A549 treated with AZD9567 at 1 μM for 4 hours (cell line): ENCODE data around the gene WDR74. TPM values are rescaled to one million over a fixed set of nuclear protein-coding genes. Genes with fewer than 3 reads are reported as not detected.

Source experiments
- total RNA-seq: library from RNA; stranded (reverse); fragments of 200-300 nt; extraction: Qiagen RNA extraction; gene quantifications from 5 replicates; pipeline ENCODE4 v1.2.3, GENCODE V29; 2022; ENCODE audit not compliant: insufficient read depth

The WDR74 gene
- total RNA-seq: 56.0 to 86.0 TPM (median 83.4 TPM) in 5 replicates

DNA sequence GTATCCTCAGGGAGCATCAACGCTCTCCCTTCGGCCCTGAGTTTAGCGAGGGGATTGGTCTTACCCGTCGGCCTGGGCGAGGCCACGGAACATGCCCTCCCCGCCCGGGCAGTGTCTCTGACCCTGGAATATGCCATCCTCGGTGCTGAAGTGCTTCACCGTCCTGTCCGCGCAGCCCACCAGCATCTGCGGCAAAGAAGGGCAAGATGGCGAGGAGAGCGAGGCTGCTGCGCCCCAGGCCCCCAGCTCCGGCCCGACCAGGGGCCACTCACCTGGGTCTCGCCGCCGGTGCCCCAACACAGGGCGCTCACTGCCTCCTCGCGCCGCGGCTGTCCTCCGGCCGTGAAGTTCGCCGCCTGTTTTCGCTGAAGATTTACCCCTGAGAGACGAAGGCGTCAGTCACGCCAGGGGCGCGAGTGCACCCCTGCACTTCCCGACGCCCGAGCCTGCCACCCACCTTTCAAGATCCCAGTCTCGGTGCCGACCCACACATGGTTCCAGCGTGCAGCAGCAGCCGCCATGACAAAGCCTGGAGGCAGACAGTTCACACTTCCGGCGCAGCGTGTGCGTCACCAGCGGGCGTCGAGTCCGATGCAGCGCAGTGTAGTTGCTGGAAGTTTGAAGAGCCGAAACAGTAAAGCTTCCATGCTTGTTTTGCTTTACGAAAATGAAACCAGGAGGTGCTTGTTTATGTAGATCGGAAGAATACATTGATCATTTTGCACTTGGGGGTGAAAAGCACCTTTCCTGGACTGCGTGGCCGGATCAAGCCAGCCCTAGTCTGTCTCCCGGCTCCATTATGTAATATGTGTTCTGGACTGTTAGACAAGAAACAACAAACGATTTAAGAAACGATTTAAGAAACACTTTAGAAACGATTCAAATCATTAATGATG lies at the start of gene WDR74:
Gene WDR74 (minus strand): TSS at position 541 of the 896 bp plus-strand sequence. CDS start 20 bp downstream, at position 521.

DNA sequence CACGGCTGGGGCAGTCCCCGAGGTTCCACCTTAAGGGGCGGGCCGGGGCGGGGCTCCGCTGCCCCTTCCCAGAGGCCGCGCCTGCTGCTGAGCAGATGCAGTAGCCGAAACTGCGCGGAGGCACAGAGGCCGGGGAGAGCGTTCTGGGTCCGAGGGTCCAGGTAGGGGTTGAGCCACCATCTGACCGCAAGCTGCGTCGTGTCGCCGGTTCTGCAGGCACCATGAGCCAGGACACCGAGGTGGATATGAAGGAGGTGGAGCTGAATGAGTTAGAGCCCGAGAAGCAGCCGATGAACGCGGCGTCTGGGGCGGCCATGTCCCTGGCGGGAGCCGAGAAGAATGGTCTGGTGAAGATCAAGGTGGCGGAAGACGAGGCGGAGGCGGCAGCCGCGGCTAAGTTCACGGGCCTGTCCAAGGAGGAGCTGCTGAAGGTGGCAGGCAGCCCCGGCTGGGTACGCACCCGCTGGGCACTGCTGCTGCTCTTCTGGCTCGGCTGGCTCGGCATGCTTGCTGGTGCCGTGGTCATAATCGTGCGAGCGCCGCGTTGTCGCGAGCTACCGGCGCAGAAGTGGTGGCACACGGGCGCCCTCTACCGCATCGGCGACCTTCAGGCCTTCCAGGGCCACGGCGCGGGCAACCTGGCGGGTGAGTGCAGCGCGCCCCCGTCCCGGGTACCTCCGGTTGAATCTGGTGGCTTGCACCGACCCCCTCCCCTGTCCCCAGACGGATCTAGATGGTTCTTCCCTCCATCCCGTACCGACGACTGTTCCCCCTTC lies 41.6 kb upstream of the WDR74 start, which contains the start of gene SLC3A2:
Gene SLC3A2 (plus strand): TSS at position 94 of the 776 bp plus-strand sequence. CDS start 128 bp downstream, at position 222.

DNA sequence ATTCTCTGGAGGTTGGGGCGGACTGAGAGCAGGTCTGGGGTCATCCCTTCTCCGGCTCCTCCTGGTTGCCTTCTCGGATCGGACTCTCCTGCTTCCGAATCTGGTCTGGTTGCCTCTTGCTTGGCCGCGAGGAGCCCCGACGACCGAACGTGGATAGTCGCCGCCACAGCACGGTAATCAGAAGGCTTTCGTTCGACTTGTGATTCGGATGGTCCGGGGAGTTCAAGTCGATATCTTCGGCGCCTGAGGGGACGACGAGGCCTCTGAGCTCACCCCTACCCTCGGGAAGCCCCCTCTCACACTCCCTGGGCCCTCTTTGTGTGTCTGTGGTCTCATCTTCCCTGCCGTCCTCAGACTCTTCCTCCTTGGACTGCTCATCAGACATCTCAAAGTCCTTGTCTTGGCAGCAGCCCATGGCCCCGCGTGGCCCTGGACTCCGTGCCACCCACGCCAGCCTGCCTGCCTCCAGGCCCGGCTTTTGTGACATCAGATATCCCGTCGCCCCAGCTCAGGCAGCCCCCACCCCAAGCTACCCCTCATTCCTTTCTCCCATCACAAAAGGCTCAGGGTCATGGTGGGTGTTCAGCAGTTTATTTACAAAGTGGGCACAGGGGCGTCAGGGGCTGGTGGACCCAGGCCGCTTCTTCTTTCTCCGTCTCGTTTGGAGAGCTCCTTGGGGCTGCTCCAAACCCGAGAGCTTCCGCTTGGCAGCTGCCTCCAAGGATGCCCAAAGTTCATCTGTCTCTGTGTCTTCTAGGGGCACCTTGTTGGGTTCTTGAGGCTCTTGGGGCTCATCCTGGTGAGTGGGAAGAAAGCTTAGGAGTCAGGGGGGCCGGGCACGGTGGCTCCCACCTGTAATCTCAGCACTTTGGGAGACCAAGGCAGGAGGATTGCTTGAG lies 6.8 kb downstream of the WDR74 start, which contains the start of gene TEX54:
Gene TEX54 (minus strand): TSS at position 506 of the 899 bp plus-strand sequence.

DNA sequence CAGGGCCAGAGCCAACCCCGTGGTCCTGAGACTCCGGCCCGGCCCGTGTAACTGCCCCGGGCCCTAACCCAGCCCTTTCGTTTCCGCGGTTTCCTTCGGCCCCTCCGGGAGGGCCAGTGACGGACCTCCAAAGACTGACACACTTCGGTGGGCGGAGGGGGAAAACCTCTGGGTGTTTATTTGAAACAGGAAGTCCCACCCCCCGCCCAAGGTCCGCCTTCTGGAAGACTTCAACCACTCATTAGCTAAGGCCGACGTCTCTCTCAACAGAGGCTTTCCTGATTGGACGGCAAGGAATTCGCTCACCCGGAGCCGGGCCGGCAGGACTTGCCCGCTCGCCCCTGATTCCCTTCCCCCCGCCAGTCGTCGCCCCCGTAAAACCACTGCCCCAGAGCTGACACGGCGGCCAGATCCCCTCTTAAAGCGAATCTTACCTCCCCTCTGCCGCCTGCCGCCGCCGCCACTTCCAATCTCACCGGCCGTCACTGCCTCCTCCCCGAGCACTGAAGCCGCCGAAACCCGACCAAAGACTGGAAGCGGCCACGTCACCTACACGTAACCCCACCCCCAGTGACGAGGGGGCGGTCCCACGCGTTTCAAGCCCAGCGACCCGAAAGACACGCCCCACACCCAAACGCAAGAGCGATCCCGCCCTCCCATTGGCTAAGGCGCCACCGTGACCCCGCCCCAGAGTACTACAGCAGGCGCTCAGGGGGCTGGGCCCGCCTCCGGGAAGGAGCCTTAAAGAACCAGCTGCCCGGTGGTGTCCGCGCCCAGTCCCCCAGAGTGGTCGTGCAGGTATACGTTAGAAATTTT lies 7.7 kb downstream of the WDR74 start, which contains the start of gene STX5:
Gene STX5 (minus strand): TSS at position 532 of the 816 bp plus-strand sequence. CDS start 808 bp downstream, outside the sequence.

DNA sequence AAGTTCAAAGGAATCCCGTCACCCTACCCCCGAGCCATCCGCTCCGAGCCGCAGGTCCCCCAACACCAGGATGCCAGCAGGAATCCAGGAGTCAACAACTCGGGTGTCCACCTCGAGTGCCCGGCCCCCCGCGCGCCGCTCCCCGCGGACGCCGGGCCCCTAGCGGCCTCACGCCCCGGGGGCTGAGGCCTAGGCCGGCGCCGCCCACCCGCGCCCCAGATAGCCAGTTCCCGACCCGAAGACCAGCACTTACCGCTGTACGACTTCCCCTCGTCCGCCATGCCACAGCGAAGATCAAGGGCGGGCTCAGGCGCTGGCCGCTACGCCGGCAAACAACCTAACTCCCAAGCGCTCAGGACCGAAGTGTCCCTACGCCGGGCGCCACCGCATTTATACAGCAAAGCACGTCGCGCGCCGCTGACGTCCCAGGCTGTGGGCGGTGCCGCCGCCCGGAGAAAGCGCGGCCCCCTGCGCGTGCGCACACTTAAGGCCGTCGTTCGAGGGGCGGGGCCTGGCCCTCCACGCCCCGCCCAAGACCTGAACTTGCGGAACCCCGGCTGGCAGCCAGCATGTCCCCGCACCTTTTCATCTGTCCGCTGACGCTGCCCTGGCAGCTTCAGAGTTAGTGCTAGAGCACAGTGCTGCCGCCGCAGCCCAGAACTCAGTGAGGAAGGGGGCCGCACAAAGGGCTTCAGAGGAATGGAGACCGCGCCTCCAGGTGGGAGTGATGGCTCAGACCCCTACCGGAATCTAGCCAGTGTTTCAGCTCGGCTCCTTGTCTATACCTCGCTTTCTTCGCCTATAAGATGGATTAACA lies 34.1 kb downstream of the WDR74 start, which contains the start of gene NXF1:
Gene NXF1 (minus strand): TSS at position 365 of the 817 bp plus-strand sequence. CDS start 84 bp downstream, at position 281.

DNA sequence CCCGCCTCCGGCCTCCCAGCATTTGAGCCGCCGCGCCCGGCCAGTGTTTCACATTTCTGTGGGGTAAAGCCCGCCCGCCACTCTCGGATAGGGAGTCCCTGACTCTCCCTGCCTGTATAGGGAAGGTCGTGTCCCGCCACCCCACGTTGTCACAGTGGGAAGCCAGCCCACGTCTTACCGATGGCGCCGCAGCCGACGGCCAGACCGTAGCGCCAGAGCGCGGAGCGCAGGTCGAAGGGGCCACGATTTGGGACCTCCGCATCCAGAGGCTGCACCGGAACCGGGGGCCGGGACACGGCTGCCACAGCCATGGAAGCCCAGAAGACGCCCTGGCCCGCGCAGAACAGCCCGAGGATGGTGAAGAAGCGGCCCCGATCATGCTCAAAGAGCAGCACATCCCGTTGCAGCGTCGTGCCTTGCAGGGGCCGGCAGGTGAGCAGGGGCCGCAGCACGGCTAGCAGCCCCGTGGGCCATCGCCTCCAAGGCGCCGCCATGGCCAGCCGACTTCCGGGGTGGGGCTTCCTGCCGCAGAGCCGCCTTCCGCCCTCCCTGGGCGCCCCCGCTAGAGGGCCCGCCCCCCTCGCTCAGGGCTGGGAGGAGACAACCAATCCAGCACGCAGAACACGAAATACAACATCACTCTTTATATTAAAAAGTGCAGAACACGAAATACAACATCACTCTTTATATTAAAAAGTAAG lies 47.7 kb downstream of the WDR74 start, which contains the start of gene TMEM223:
Gene TMEM223 (minus strand): TSS at position 506 of the 701 bp plus-strand sequence. CDS start 12 bp downstream, at position 494.

DNA sequence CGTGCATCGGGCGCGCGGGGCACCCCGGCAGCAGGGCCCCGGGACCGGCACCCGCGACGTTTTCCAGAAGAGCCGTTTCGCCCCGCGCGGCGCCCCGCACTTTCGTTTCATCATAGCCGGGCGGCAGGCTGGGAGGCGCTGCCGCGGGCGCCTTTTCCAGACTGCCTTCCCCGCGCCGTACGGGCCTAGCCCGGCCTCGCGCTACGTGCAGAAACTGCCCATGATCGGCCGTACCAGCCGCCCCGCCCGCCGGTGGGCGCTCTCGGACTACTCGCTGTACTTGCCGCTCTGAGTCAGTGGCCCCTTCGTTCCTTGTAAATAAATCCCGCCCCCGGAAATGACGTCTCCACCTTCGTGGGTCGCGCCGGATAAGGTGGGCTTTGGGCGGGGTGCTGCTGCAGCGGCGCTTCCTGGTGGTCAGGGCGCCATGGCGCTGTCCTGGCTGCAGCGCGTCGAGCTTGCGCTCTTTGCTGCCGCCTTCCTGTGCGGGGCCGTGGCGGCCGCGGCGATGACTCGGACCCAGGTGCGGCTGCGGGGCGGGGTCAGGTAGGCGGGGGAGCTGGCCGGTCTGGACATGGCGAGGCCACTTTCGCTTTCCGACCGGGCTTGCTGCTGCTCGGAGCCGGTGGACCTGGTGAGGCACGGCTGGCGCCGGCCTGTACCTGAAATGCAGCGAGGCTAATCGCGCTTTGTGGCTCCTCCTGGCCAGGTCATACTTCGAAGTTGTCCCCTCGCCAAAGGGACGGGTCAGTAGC lies 52.2 kb downstream of the WDR74 start, which contains the start of gene TMEM179B:
Gene TMEM179B (plus strand): TSS at position 398 of the 755 bp plus-strand sequence. CDS start 30 bp downstream, at position 428.

Other genes with a start within 250 kb of the WDR74 start
- gene TUT1, start 248.1 kb downstream of the WDR74 start, total RNA-seq: 11.0 to 17.1 TPM (median 16.1 TPM) in 5 replicates
- gene MTA2, start 237.7 kb downstream of the WDR74 start, total RNA-seq: 78.1 to 84.0 TPM (median 82.0 TPM) in 5 replicates
- gene EML3, start 226.8 kb downstream of the WDR74 start, total RNA-seq: 19.0 to 24.5 TPM (median 22.2 TPM) in 5 replicates
- 1.6 to 4.0 TPM (median 3.3 TPM) in 5 replicates for gene ROM1, start 226.3 kb downstream of the WDR74 start, total RNA-seq
- gene B3GAT3, start 217.6 kb downstream of the WDR74 start, total RNA-seq: 31.5 to 62.5 TPM (median 57.4 TPM) in 5 replicates
- 235 to 274 TPM (median 257 TPM) in 5 replicates for gene GANAB, start 193.0 kb downstream of the WDR74 start, total RNA-seq
- 23.9 to 26.5 TPM (median 25.3 TPM) in 5 replicates for gene INTS5, start 186.3 kb downstream of the WDR74 start, total RNA-seq
- gene C11orf98, start 174.4 kb downstream of the WDR74 start, total RNA-seq: 105 to 143 TPM (median 136 TPM) in 5 replicates
- gene CSKMT, start 174.3 kb downstream of the WDR74 start, total RNA-seq: 13.6 to 21.8 TPM (median 18.4 TPM) in 5 replicates
- gene UQCC3, start 167.9 kb downstream of the WDR74 start, total RNA-seq: 19.0 to 37.4 TPM (median 35.6 TPM) in 5 replicates
- 2.6 to 5.1 TPM (median 4.1 TPM) in 5 replicates for gene LBHD1, start 167.3 kb downstream of the WDR74 start, total RNA-seq
- 86.8 to 127 TPM (median 119 TPM) in 5 replicates for gene UBXN1, start 160.5 kb downstream of the WDR74 start, total RNA-seq
- gene LRRN4CL, start 150.1 kb downstream of the WDR74 start, total RNA-seq: 0.06 to 0.13 TPM (median 0.10 TPM) in 4 of 5 replicates, not detected in the other
- 42.8 to 90.9 TPM (median 77.6 TPM) in 5 replicates for gene BSCL2, start 132.2 kb downstream of the WDR74 start, total RNA-seq
- gene GNG3, start 131.9 kb downstream of the WDR74 start, total RNA-seq: 0.09 TPM in 1 of 5 replicates, not detected in the others
- 37.9 to 42.5 TPM (median 40.9 TPM) in 5 replicates for gene HNRNPUL2, start 112.1 kb downstream of the WDR74 start, total RNA-seq
- gene TTC9C, start 111.1 kb downstream of the WDR74 start, total RNA-seq: 30.4 to 50.8 TPM (median 32.7 TPM) in 5 replicates
- 1.0 to 2.9 TPM (median 1.3 TPM) in 5 replicates for gene ZBTB3, start 85.4 kb downstream of the WDR74 start, total RNA-seq
- 165 to 192 TPM (median 183 TPM) in 5 replicates for gene POLR2G, start 78.0 kb downstream of the WDR74 start, total RNA-seq
- gene TAF6L, start 68.2 kb downstream of the WDR74 start, total RNA-seq: 14.2 to 15.2 TPM (median 14.7 TPM) in 5 replicates
- 66.2 to 95.9 TPM (median 86.1 TPM) in 5 replicates for gene TMEM179B, start 52.2 kb downstream of the WDR74 start, total RNA-seq
- gene TMEM223, start 47.6 kb downstream of the WDR74 start, total RNA-seq: 20.3 to 33.0 TPM (median 29.3 TPM) in 5 replicates
- 59.2 to 67.6 TPM (median 64.3 TPM) in 5 replicates for gene NXF1, start 34.1 kb downstream of the WDR74 start, total RNA-seq
- 18.0 to 29.8 TPM (median 27.4 TPM) in 5 replicates for gene STX5, start 7.5 kb downstream of the WDR74 start, total RNA-seq
- not detected in 5 replicates for gene TEX54, start 6.7 kb downstream of the WDR74 start, total RNA-seq
- gene SLC3A2, start 41.3 kb upstream of the WDR74 start, total RNA-seq: 779 to 1,086 TPM (median 990 TPM) in 5 replicates
- 0.03 to 0.06 TPM (median 0.03 TPM) in 3 of 5 replicates, not detected in the others for gene CHRM1, start 81.8 kb upstream of the WDR74 start, total RNA-seq
- not detected in 5 replicates for gene SLC22A6, start 145.4 kb upstream of the WDR74 start, total RNA-seq
- gene SLC22A8, start 176.3 kb upstream of the WDR74 start, total RNA-seq: not detected in 5 replicates